DMS153 treated with DMSO at 0.1 percent for 48 hours (cell line): ENCODE measurements around the gene KRT20.
"Not testable (repeated sequence)": the region's sequence is repeated elsewhere in the genome, so short reads cannot be mapped to it uniquely, and the experiment has no call there.

Source experiments
- DNase-seq: peaks from one replicate; lab custom pipeline; 2025; ENCODE audit not compliant: unreplicated experiment; lab: John Stamatoyannopoulos, UW

The KRT20 gene

DNA sequence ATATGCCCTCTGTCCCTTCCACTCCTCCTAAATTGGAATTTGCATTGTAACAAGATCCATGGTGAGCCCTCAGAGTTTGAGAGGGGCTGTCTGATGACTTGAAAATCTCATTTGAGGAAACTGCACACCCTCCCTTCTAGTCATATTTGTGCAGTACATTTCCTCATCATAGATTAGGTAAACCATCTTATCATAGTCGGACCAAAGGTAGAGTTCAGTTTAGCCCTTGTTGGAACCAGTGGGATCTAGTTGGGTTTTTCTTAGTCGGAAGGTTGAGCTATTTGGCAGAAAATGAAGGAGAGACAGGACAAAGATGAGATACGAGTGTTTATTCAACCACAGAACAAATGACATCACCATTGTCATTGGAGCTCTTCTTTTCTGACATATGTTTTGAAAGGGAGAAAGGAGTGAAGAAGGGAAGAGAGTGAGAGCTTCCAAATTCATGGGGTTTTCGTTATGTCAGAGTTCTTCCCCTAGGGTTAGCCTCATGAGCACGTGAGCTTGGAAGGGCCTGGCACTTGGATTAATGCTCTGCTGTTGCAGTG is 15.8 kb upstream of the KRT20 start:
- no peak for DNase-seq

DNA sequence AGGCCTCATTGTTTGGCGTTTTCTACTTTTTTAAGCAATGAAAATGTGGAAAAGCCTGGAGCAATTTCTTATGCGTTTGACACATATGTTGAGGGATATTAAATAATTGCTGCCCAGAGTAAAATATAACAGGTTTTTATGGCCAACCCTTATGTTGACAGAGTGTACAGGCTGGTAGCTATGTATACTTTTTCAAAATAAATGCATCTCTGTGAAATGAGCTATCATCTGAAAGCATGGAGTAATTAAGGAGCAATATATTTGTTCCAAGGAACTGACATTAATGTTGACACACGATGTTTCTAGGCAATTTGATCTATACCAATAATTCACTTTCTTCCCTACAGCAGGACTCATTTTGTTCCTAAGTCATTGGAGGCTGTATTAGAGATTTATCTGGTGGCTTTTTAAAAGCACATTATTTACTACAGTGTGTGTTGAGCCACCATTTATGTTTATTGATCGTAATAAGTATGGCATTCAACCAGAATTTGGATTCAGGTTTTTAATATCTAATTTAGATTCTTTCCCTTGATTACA is 11.9 kb upstream of the KRT20 start:
- no peak for DNase-seq

- no peak for DNase-seq
Measured at GRCh38 chr17:40895106-40895730, 10.2 kb upstream of the KRT20 start.

GRCh38 chr17:40888196-40888720 is 3.2 kb upstream of the KRT20 start:
- no peak for DNase-seq

- DNase-seq = no peak
Measured at GRCh38 chr17:40886090-40886489, 1.0 kb upstream of the KRT20 start.

- no peak for DNase-seq
Measured at GRCh38 chr17:40883626-40884334, 1.3 kb downstream of the KRT20 start.

GRCh38 chr17:40883031-40883430 is 2.0 kb downstream of the KRT20 start:
- no peak for DNase-seq

DNA sequence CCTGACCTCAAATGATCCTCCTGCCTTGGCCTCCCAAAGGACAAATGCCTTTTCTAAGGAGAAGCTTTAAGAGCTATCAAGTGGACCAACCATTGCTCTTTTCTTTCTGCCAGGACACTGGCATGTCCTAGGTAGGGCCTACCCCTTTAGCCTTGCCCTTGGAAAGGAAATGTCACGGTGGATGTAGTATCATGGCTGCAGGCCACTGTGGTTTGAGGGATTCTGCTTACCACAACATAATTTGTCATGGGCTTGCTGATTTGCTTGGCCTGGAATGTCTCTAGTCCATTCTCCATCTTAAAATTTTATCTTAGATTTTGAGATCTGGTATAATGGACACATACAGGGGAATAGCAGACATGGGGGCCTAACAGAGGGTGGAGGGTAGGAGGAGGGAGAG is 6.0 kb downstream of the KRT20 start:
- no peak for DNase-seq

DNA sequence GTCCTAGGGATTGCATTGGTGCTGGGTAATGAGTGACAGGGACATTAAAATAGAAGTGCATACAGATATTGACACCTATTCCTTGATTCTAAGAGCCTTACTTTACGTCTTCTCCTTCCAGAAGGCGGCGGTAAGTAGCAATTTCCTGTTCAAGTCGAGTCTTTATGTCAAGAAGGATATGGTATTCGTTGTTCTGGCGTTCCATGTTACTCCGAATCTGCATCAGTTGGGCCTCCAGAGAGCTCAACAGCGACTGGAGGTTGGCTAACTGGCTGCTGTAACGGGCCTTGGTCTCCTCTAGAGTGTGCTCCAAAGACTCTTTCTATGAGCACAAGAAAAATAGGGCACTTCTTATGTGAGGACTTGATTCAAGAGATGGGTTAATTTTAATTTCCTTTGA is 7.0 kb downstream of the KRT20 start:
- DNase-seq = no peak

DNA sequence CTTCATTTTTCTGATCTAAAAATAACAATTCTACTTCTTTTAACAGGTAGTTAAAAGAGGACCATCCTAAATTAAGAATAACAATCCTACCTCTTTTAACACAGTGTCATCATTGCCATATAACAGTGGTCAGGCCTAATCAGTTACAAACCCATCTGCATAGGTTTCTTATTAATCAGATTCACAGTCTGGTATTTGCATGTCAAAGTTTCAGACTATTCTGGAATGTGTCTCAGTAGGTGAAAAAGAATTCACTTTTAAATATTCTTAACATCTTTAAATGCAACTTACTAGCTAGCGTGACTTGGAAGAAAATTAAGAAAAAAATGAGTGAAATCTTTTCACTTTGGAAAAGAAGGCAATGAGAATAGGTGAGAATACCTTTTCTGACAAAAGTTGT is 11.2 kb downstream of the KRT20 start:
- DNase-seq = no peak

GRCh38 chr17:40873255-40873654 is 11.8 kb downstream of the KRT20 start:
- no peak for DNase-seq

DNA sequence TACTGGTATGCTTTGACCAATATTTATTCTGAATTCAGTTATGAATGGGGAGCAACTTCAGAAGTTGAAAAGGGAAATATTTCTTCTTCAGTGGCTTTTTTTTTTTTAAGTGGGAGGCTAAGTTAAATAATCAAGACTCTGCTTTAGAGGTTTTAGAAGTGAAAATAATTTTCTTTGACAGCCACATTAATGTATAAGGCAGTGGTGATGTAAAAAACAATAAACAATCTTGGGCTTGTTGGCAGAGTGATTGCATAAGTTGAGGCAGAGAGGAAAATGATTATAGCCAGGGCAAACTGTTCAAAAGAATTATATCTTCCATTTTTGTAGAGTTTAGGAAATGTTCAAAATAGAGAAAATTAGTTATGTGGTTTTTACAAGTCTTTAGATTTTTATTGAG is 12.6 kb downstream of the KRT20 start:
- no peak for DNase-seq

- no peak for DNase-seq
Measured at GRCh38 chr17:40871316-40871715, 13.7 kb downstream of the KRT20 start.

DNA sequence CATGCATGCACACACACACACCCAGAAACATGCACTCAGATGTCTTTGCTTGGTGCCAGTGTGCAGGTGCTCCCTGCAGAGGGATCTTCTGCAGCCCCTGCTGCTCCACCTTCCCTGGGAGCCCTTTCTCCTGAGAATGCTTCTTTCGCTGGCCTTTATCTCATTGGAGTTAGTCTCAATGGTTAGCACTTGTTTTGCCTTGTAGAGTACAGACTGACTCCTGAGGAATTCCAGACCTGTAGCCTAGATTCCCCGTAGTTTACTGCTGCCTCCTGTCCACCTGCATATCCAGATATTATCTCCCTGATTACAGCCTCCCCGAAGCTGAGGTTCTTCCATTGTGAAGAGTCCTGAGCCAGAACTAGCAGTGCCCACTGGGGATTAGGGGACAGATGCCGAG is 14.9 kb downstream of the KRT20 start:
- no peak for DNase-seq

GRCh38 chr17:40866838-40867237 is 18.2 kb downstream of the KRT20 start, which contains the start of gene KRT12:
Gene KRT12 (minus strand): TSS chr17:40867223. CDS start chr17:40867186, 37 bp downstream.
- DNase-seq = no peak

GRCh38 chr17:40864661-40865390 is 20.2 kb downstream of the KRT20 start:
- DNase-seq = no peak

GRCh38 chr17:40862985-40863733 is 21.9 kb downstream of the KRT20 start:
- no peak for DNase-seq

GRCh38 chr17:40859536-40859935 is 25.5 kb downstream of the KRT20 start:
- no peak for DNase-seq

GRCh38 chr17:40858667-40859066 is 26.4 kb downstream of the KRT20 start:
- not testable (repeated sequence) for DNase-seq

DNA sequence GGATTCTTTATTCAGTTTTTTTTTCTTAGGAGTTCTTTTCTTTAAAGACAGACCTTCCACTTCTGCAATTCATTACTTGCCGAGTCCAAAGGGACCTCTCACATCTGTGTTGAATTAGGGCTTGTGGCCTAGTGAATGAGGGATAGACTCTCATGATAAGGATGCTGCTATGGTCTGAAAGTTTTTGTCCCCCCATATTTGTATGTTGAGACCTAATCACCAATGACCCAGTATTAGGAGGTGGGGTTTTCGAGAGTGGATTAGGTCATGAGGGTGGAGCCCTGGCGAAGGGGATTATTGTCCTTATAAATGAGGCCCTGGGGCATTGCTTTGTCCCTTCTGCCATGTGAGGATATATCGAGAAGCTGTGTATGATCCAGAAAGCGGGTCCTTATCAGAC is 27.5 kb downstream of the KRT20 start:
- no peak for DNase-seq
